MCF 10A (cell line): ENCODE results near the gene KCNJ16. TPM values are rescaled to one million over a fixed set of nuclear protein-coding genes. Genes with fewer than 3 reads are reported as not detected.

Source experiments
- BruUV-seq: library from RNA; stranded (reverse); fragments of 400-500 nt; replicated peaks from 2 replicates; lab custom pipeline; 2021; lab: Mats Ljungman, UMichigan
- CTCF ChIA-PET: fragments of 300-600 bp; sonication (Branson Sonifier 250); formaldehyde crosslinking; extraction: SDS; loops from one replicate; lab custom pipeline; 2021; ENCODE audit warnings: antibody characterized with exemption, inconsistent platforms; lab: Yijun Ruan, JAX
- POLR2A ChIA-PET: fragments of 300-600, 350-650 bp; sonication (Branson Sonifier 250); formaldehyde crosslinking; extraction: SDS; loops from one replicate; lab custom pipeline; 2020; ENCODE audit warnings: antibody characterized with exemption, inconsistent platforms; lab: Yijun Ruan, JAX
- DNase-seq: peaks from one replicate; pipeline ENCODE4 v3.0.0-alpha.2; 2018; ENCODE audit not compliant: unreplicated experiment
- H3K27ac Mint-ChIP-seq: one replicate; pipeline ENCODE4 v1.8.0; 2022; ENCODE audit warnings: mild to moderate bottlenecking, low read depth, mixed read lengths; ENCODE audit not compliant: unreplicated experiment
- H3K27me3 Mint-ChIP-seq: one replicate; pipeline ENCODE4 v1.8.0; 2022; ENCODE audit warnings: mixed read lengths; ENCODE audit not compliant: insufficient read depth, unreplicated experiment
- H3K36me3 Mint-ChIP-seq: one replicate; pipeline ENCODE4 v1.8.0; 2022; ENCODE audit warnings: mild to moderate bottlenecking, moderate library complexity, mixed read lengths; ENCODE audit not compliant: insufficient read depth, unreplicated experiment
- H3K4me1 Mint-ChIP-seq: one replicate; pipeline ENCODE4 v1.8.0; 2022; ENCODE audit warnings: mixed read lengths; ENCODE audit not compliant: insufficient read depth, unreplicated experiment
- H3K4me3 Mint-ChIP-seq: one replicate; pipeline ENCODE4 v1.8.0; 2022; ENCODE audit warnings: mild to moderate bottlenecking, moderate library complexity, mixed read lengths; ENCODE audit not compliant: unreplicated experiment
- H3K9me3 Mint-ChIP-seq: one replicate; pipeline ENCODE4 v1.8.0; 2022; ENCODE audit warnings: mixed read lengths; ENCODE audit not compliant: unreplicated experiment
- CTCF ChIP-seq: fragments of 200-600 bp; IDR thresholded peaks from one replicate; pipeline ENCODE4 v1.8.0; 2022; ENCODE audit warnings: antibody characterized with exemption, mild to moderate bottlenecking; ENCODE audit not compliant: unreplicated experiment
- intact Hi-C: fragments of 100-400 bp; cut with micrococcal nuclease; formaldehyde crosslinking; loops from 2 replicates; pipeline ENCODE4 v1.14.1; 2022
- total RNA-seq: library from RNA; stranded (reverse); gene quantifications from 2 replicates; pipeline ENCODE4 v1.2.3, GENCODE V29; 2022

Gene KCNJ16
- total RNA-seq, 1 experiment from 2014 or later = 0.42 TPM

- POLR2A ChIA-PET = interaction anchor here (0.6 to 3.2 kb wide), 5 partner anchors 126 to 537 kb away, joined by 3 to 9 read pairs (median 3); no protein-coding TSS in a partner anchor
- Mint-ChIP-seq H3K4me1 (no peaks in the 10 kb centered on the region), H3K9me3 (no peaks in the 10 kb centered on the region), H3K36me3 (peaks cover 11% of the 10 kb centered on the region), H3K27ac (peak overlapping the region; percentile 33), H3K4me3 (no peak overlapping the region), H3K27me3 (no peaks in the 10 kb centered on the region)
- intact Hi-C loops = loop anchor here (1.0 to 5.0 kb wide), 6 partner anchors 408 to 618 kb away; no protein-coding TSS in a partner anchor
- peak; percentile 49 for DNase-seq
- BruUV-seq = no TSS peak
- CTCF ChIA-PET = interaction anchor here (0.6 to 8.2 kb wide), 14 partner anchors 22 to 620 kb away, joined by 3 to 90 read pairs (median 3); no protein-coding TSS in a partner anchor
- TF ChIP-seq CTCF = peak; percentile 44
Observed at GRCh38 chr17:70144260-70144846, 69.3 kb downstream of the KCNJ16 start.

- H3K4me1 Mint-ChIP-seq = no peaks in the 10 kb centered on the region
- no peak for TF ChIP-seq CTCF
- ChIA-PET POLR2A (no interaction called here), CTCF (interaction anchor here (1.2 to 1.7 kb wide), 2 partner anchors 399 to 544 kb away, joined by 6 to 7 read pairs; no protein-coding TSS in a partner anchor)
- H3K9me3 Mint-ChIP-seq = no peaks in the 10 kb centered on the region
- no peak overlapping the region for H3K4me3 Mint-ChIP-seq
- H3K27me3 Mint-ChIP-seq = no peaks in the 10 kb centered on the region
- BruUV-seq = no TSS peak
- peaks cover 4% of the 10 kb centered on the region for H3K36me3 Mint-ChIP-seq
- intact Hi-C loops = no loop called here
- H3K27ac Mint-ChIP-seq = no peak overlapping the region
- no peak for DNase-seq
Observed at GRCh38 chr17:70153210-70153609, 78.2 kb downstream of the KCNJ16 start.

DNA sequence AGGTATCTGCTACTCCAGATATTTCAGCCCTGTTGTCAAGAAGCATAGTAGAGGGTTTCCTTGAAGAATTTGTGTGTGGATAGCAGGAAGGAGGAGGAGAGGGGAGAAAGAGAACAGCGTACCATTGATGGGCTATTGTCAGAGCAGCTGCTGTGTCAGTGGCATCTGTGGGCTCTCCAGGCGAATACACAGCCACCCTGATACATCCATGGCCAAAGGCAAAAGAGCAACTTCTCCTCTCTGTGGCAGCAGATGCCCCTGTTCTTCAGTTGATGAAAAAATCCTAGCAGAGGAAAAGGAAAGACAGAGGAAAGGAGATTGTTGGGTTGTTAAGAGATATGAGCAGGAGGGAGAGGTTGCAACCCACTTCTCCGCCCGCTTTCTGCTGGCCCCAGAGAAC, 82.1 kb downstream of the KCNJ16 start:
- H3K9me3 Mint-ChIP-seq = no peaks in the 10 kb centered on the region
- no peak for TF ChIP-seq CTCF
- ChIA-PET CTCF (no interaction called here), POLR2A (interaction anchor here (0.6 kb wide), 1 partner anchor 408 kb away, joined by 3 read pairs; no protein-coding TSS in a partner anchor)
- no peak for DNase-seq
- no TSS peak for BruUV-seq
- H3K4me1 Mint-ChIP-seq = no peaks in the 10 kb centered on the region
- H3K27me3 Mint-ChIP-seq = no peaks in the 10 kb centered on the region
- intact Hi-C loops = no loop called here
- H3K36me3 Mint-ChIP-seq = no peaks in the 10 kb centered on the region
- H3K4me3 Mint-ChIP-seq = no peak overlapping the region
- no peak overlapping the region for H3K27ac Mint-ChIP-seq

DNA sequence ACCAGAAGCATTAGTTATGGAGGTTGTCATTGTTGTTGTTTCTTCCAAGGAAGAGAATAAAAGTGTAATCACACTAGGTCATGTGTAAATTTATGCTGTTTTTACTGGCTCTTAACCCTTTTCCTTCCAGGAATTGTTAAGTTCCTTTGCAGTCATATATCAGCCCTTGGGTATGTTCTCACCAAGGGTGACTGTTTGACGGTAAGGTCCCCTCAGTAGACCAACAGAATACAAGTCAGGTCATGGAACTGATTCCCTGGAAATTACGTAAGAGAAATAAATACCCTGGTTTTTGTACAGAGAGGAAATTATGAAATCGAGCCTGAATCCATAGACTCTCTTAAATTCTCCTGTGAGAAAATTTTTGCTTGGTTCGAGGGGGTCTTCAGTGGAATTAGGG, 83.2 kb downstream of the KCNJ16 start:
- no peaks in the 10 kb centered on the region for H3K9me3 Mint-ChIP-seq
- ChIA-PET POLR2A (interaction anchor here (0.7 kb wide), 1 partner anchor 103 kb away, joined by 3 read pairs; no protein-coding TSS in a partner anchor), CTCF (interaction anchor here (2.2 kb wide), 1 partner anchor 551 kb away, joined by 6 read pairs; no protein-coding TSS in a partner anchor)
- H3K4me3 Mint-ChIP-seq = no peak overlapping the region
- no TSS peak for BruUV-seq
- H3K27me3 Mint-ChIP-seq = no peaks in the 10 kb centered on the region
- no peak for TF ChIP-seq CTCF
- intact Hi-C loops = no loop called here
- no peak overlapping the region for H3K27ac Mint-ChIP-seq
- no peak for DNase-seq
- no peaks in the 10 kb centered on the region for H3K36me3 Mint-ChIP-seq
- no peaks in the 10 kb centered on the region for H3K4me1 Mint-ChIP-seq
